ENCODE measurements around the gene OLFML3. TPM values are rescaled to one million over a fixed set of nuclear protein-coding genes. Genes with fewer than 3 reads are reported as not detected.
"Not testable (repeated sequence)": the region's sequence is repeated elsewhere in the genome, so short reads cannot be mapped to it uniquely, and the experiment has no call there.

The OLFML3 gene
- total and polyA plus RNA-seq, 5 donors from 2014 or later: 0.64 TPM; not detected in 4

GRCh38 chr1:114006825-114007224 is 27.6 kb downstream of the OLFML3 start:
- peaks cover 19% of the 10 kb centered on the region for H3K27me3 Mint-ChIP-seq
- not testable (repeated sequence) for DNase-seq; H3K4me3 ChIP-seq (ENCODE audit: low read depth, low read length); H3K9me3 ChIP-seq (ENCODE audit: control insufficient read depth in 2 of 2, low read length in 2 of 2); H3K36me3 Mint-ChIP-seq; ATAC-seq (ENCODE audit: low read depth in 2 of 2); H3K27ac ChIP-seq (ENCODE audit: insufficient read depth, low read length, poor library complexity, severe bottlenecking); H3K4me1 ChIP-seq (ENCODE audit: control insufficient read depth, insufficient read depth, low read length, poor library complexity, severe bottlenecking); H3K4me1 Mint-ChIP-seq; H3K27ac Mint-ChIP-seq; H3K4me3 Mint-ChIP-seq; H3K36me3 ChIP-seq (ENCODE audit: control insufficient read depth, insufficient read depth, low read length); H3K9me3 Mint-ChIP-seq
- peaks cover 13% of the 10 kb centered on the region for H3K27me3 ChIP-seq (ENCODE audit: control insufficient read depth, insufficient read depth, low read length)

GRCh38 chr1:114008480-114008941 is 29.2 kb downstream of the OLFML3 start:
- Histone ChIP-seq H3K27ac (ENCODE audit: insufficient read depth, low read length, poor library complexity, severe bottlenecking) (no peak overlapping the region), H3K9me3 (ENCODE audit: control insufficient read depth in 2 of 2, low read length in 2 of 2) (no peaks in the 10 kb centered on the region), H3K27me3 (ENCODE audit: control insufficient read depth, insufficient read depth, low read length) (peaks cover 13% of the 10 kb centered on the region), H3K4me1 (ENCODE audit: control insufficient read depth, insufficient read depth, low read length, poor library complexity, severe bottlenecking) (no peaks in the 10 kb centered on the region), H3K4me3 (ENCODE audit: low read depth, low read length) (no peak overlapping the region), H3K36me3 (ENCODE audit: control insufficient read depth, insufficient read depth, low read length) (no peaks in the 10 kb centered on the region)
- Mint-ChIP-seq H3K27ac (no peak overlapping the region), H3K9me3 (peaks cover 0 to 5% (median 0%) of the 10 kb centered on the region in 7 donors), H3K4me1 (no peaks in the 10 kb centered on the region), H3K27me3 (peaks cover 26% of the 10 kb centered on the region), H3K36me3 (no peaks in the 10 kb centered on the region), H3K4me3 (no peak overlapping the region)
- ATAC-seq (ENCODE audit: low read depth in 2 of 2) (no peak), DNase-seq (no peak)

- Mint-ChIP-seq H3K4me3 (no peak overlapping the region), H3K27ac (no peak overlapping the region), H3K36me3 (no peaks in the 10 kb centered on the region), H3K9me3 (peaks cover 0 to 5% (median 0%) of the 10 kb centered on the region in 7 donors), H3K27me3 (peaks cover 26% of the 10 kb centered on the region), H3K4me1 (no peaks in the 10 kb centered on the region)
- Histone ChIP-seq H3K27me3 (ENCODE audit: control insufficient read depth, insufficient read depth, low read length) (peaks cover 13% of the 10 kb centered on the region), H3K9me3 (ENCODE audit: control insufficient read depth in 2 of 2, low read length in 2 of 2) (no peaks in the 10 kb centered on the region), H3K4me3 (ENCODE audit: low read depth, low read length) (no peak overlapping the region), H3K36me3 (ENCODE audit: control insufficient read depth, insufficient read depth, low read length) (no peaks in the 10 kb centered on the region), H3K4me1 (ENCODE audit: control insufficient read depth, insufficient read depth, low read length, poor library complexity, severe bottlenecking) (no peaks in the 10 kb centered on the region), H3K27ac (ENCODE audit: insufficient read depth, low read length, poor library complexity, severe bottlenecking) (no peak overlapping the region)
- DNase-seq: no peak
- no peak for ATAC-seq (ENCODE audit: low read depth in 2 of 2)
These were observed 29.7 kb downstream of the OLFML3 start for GRCh38 chr1:114008993-114009392.

GRCh38 chr1:114009393-114009792 is 30.1 kb downstream of the OLFML3 start:
- ATAC-seq (ENCODE audit: low read depth in 2 of 2) (no peak), DNase-seq (no peak)
- peaks cover 14% of the 10 kb centered on the region for H3K27me3 ChIP-seq (ENCODE audit: control insufficient read depth, insufficient read depth, low read length)
- no peaks in the 10 kb centered on the region for H3K36me3 Mint-ChIP-seq
- H3K9me3 Mint-ChIP-seq: peaks cover 0 to 5% (median 0%) of the 10 kb centered on the region in 7 donors
- peaks cover 26% of the 10 kb centered on the region for H3K27me3 Mint-ChIP-seq
- no peak overlapping the region for H3K27ac Mint-ChIP-seq
- no peak overlapping the region for H3K4me3 Mint-ChIP-seq
- H3K4me3 ChIP-seq (ENCODE audit: low read depth, low read length): no peak overlapping the region
- H3K36me3 ChIP-seq (ENCODE audit: control insufficient read depth, insufficient read depth, low read length): no peaks in the 10 kb centered on the region
- no peaks in the 10 kb centered on the region for H3K4me1 Mint-ChIP-seq
- no peaks in the 10 kb centered on the region for H3K4me1 ChIP-seq (ENCODE audit: control insufficient read depth, insufficient read depth, low read length, poor library complexity, severe bottlenecking)
- H3K27ac ChIP-seq (ENCODE audit: insufficient read depth, low read length, poor library complexity, severe bottlenecking): no peak overlapping the region
- H3K9me3 ChIP-seq (ENCODE audit: control insufficient read depth in 2 of 2, low read length in 2 of 2): no peaks in the 10 kb centered on the region

- DNase-seq (no peak), ATAC-seq (ENCODE audit: low read depth in 2 of 2) (no peak)
- Mint-ChIP-seq H3K36me3 (no peaks in the 10 kb centered on the region), H3K27ac (no peak overlapping the region), H3K27me3 (peaks cover 26% of the 10 kb centered on the region), H3K4me3 (no peak overlapping the region), H3K9me3 (peaks cover 0 to 4% (median 0%) of the 10 kb centered on the region in 7 donors), H3K4me1 (no peaks in the 10 kb centered on the region)
- Histone ChIP-seq H3K27me3 (ENCODE audit: control insufficient read depth, insufficient read depth, low read length) (peaks cover 13% of the 10 kb centered on the region), H3K9me3 (ENCODE audit: control insufficient read depth in 2 of 2, low read length in 2 of 2) (no peaks in the 10 kb centered on the region), H3K4me3 (ENCODE audit: low read depth, low read length) (no peak overlapping the region), H3K27ac (ENCODE audit: insufficient read depth, low read length, poor library complexity, severe bottlenecking) (no peak overlapping the region), H3K36me3 (ENCODE audit: control insufficient read depth, insufficient read depth, low read length) (no peaks in the 10 kb centered on the region), H3K4me1 (ENCODE audit: control insufficient read depth, insufficient read depth, low read length, poor library complexity, severe bottlenecking) (no peaks in the 10 kb centered on the region)
These were observed 31.3 kb downstream of the OLFML3 start for GRCh38 chr1:114010433-114011184.

GRCh38 chr1:114011796-114012195 is 32.5 kb downstream of the OLFML3 start:
- Mint-ChIP-seq H3K27ac (no peak overlapping the region), H3K4me3 (no peak overlapping the region), H3K36me3 (no peaks in the 10 kb centered on the region), H3K9me3 (peaks cover 0 to 4% (median 0%) of the 10 kb centered on the region in 7 donors), H3K4me1 (no peaks in the 10 kb centered on the region), H3K27me3 (peaks cover 28% of the 10 kb centered on the region)
- no peaks in the 10 kb centered on the region for H3K36me3 ChIP-seq (ENCODE audit: control insufficient read depth, insufficient read depth, low read length)
- no peak overlapping the region for H3K27ac ChIP-seq (ENCODE audit: insufficient read depth, low read length, poor library complexity, severe bottlenecking)
- peaks cover 13% of the 10 kb centered on the region for H3K27me3 ChIP-seq (ENCODE audit: control insufficient read depth, insufficient read depth, low read length)
- no peak overlapping the region for H3K4me3 ChIP-seq (ENCODE audit: low read depth, low read length)
- DNase-seq (no peak), ATAC-seq (ENCODE audit: low read depth in 2 of 2) (no peak)
- H3K9me3 ChIP-seq (ENCODE audit: control insufficient read depth in 2 of 2, low read length in 2 of 2): no peaks in the 10 kb centered on the region
- H3K4me1 ChIP-seq (ENCODE audit: control insufficient read depth, insufficient read depth, low read length, poor library complexity, severe bottlenecking): no peaks in the 10 kb centered on the region

GRCh38 chr1:114015075-114015474 is 35.8 kb downstream of the OLFML3 start:
- DNase-seq (no peak), ATAC-seq (ENCODE audit: low read depth in 2 of 2) (no peak)
- Histone ChIP-seq H3K4me1 (ENCODE audit: control insufficient read depth, insufficient read depth, low read length, poor library complexity, severe bottlenecking) (no peaks in the 10 kb centered on the region), H3K4me3 (ENCODE audit: low read depth, low read length) (no peak overlapping the region), H3K27ac (ENCODE audit: insufficient read depth, low read length, poor library complexity, severe bottlenecking) (no peak overlapping the region), H3K9me3 (ENCODE audit: control insufficient read depth in 2 of 2, low read length in 2 of 2) (no peaks in the 10 kb centered on the region), H3K36me3 (ENCODE audit: control insufficient read depth, insufficient read depth, low read length) (no peaks in the 10 kb centered on the region), H3K27me3 (ENCODE audit: control insufficient read depth, insufficient read depth, low read length) (peaks cover 6% of the 10 kb centered on the region)
- Mint-ChIP-seq H3K9me3 (peaks cover 0 to 5% (median 0%) of the 10 kb centered on the region in 7 donors), H3K27ac (no peak overlapping the region), H3K4me3 (no peak overlapping the region), H3K27me3 (peaks cover 25% of the 10 kb centered on the region), H3K36me3 (no peaks in the 10 kb centered on the region), H3K4me1 (no peaks in the 10 kb centered on the region)

- H3K27me3 Mint-ChIP-seq; H3K36me3 Mint-ChIP-seq; ATAC-seq (ENCODE audit: low read depth in 2 of 2); H3K9me3 Mint-ChIP-seq; H3K4me1 Mint-ChIP-seq; H3K9me3 ChIP-seq (ENCODE audit: control insufficient read depth in 2 of 2, low read length in 2 of 2); H3K4me3 Mint-ChIP-seq; H3K36me3 ChIP-seq (ENCODE audit: control insufficient read depth, insufficient read depth, low read length); H3K27ac ChIP-seq (ENCODE audit: insufficient read depth, low read length, poor library complexity, severe bottlenecking); H3K4me1 ChIP-seq (ENCODE audit: control insufficient read depth, insufficient read depth, low read length, poor library complexity, severe bottlenecking); H3K27ac Mint-ChIP-seq; DNase-seq; H3K27me3 ChIP-seq (ENCODE audit: control insufficient read depth, insufficient read depth, low read length); H3K4me3 ChIP-seq (ENCODE audit: low read depth, low read length): not testable (repeated sequence)
These were observed 40.5 kb downstream of the OLFML3 start for GRCh38 chr1:114019724-114020123.

Data from CD4-positive, CD25-positive, alpha-beta regulatory T cell (primary cell).